ENCODE measurements around the gene ZDHHC14. TPM values are rescaled to one million over a fixed set of nuclear protein-coding genes. Genes with fewer than 3 reads are reported as not detected.

ZDHHC14 gene
- total and polyA plus RNA-seq, 2 of the 8 experiments (the other 6 are each of a cell fraction or from before 2014, with no cell fraction given) = 2.9 to 5.3 TPM

GRCh38 chr6:157398151-157398550 lies 17.2 kb downstream of the ZDHHC14 start:
- peaks cover 0 to 3% (median under 1%) of the 10 kb centered on the region in 4 experiments; a peak in 2 of 7 replicates for H3K4me1 ChIP-seq (replicated peaks in 1 of 4; ENCODE audit: control insufficient read depth in 3 of 4, insufficient read depth in 4 of 4, low read length in 3 of 4)
- FAIRE-seq = no peak
- no peaks in the 10 kb centered on the region for H3K23me2 ChIP-seq (ENCODE audit: low read depth, low read length)
- no peak overlapping the region for H3K23ac ChIP-seq (ENCODE audit: insufficient read length)
- H3K36me3 ChIP-seq (ENCODE audit: control insufficient read depth in 2 of 4, insufficient read depth in 4 of 4, low read length in 3 of 4) = no peaks in the 10 kb centered on the region
- H4K8ac ChIP-seq (ENCODE audit: extremely low read depth, insufficient read depth, low read length) = no peak overlapping the region; the same call in 1 of the 2 replicates
- no peak overlapping the region for H3K27ac ChIP-seq (ENCODE audit: low read depth, low read length)
- no peak overlapping the region for H3K4me3 ChIP-seq (ENCODE audit: extremely low read depth in 1 of 4, insufficient read depth in 2 of 4, low read depth in 3 of 4, low read length in 4 of 4)
- H3K14ac ChIP-seq (ENCODE audit: insufficient read length) = no peak overlapping the region
- H2BK15ac ChIP-seq (ENCODE audit: low read length) = no peak overlapping the region
- TF ChIP-seq CTCF (IDR thresholded peaks at IDR 0.05; ENCODE audit: control extremely low read depth in 1 of 3, insufficient read depth in 1 of 3, low read depth in 1 of 3, low read length in 3 of 3) (peak; percentile 14 to 42 (median 28); a peak in 3 of 4 replicates), RAD21 (IDR thresholded peaks at IDR 0.05 in 1 of 2, conservative IDR thresholded peaks at IDR 0.05 in 1 of 2; ENCODE audit: low read depth in 2 of 2, low read length in 2 of 2) (peak in 1 of 2 experiments; percentile 41; a peak in 1 of 4 replicates), KDM5A (IDR thresholded peaks at IDR 0.05; ENCODE audit: low read length) (no peak)
- no peak for DNase-seq (ENCODE audit: low read depth in 1 of 2, low spot score in 2 of 2)
- no peak overlapping the region for H4K91ac ChIP-seq (replicated peaks; ENCODE audit: insufficient read length, low read length)
- 65% methylated on average over 2 of the region's 2 CpGs; no CpG with 5 or more reads in 1 of the 2 experiments for WGBS, 2 experiments (ENCODE audit: extremely low coverage in 1 of 2, insufficient coverage in 1 of 2, insufficient read length in 1 of 2, insufficient replicate concordance in 2 of 2, low coverage in 1 of 2, low lambda C conversion rate in 2 of 2, missing lambda C conversion rate in 1 of 2)
- H3K9ac ChIP-seq (replicated peaks in 1 of 4; ENCODE audit: extremely low read depth in 1 of 4, low read depth in 3 of 4, low read length in 3 of 4) = peak overlapping the region in 1 of 4 experiments; percentile 54; a peak in 1 of 7 replicates
- ChIA-PET CTCF (ENCODE audit: partially characterized antibody) (interaction anchor here (1.0 to 3.9 kb wide), 4 partner anchors 10 to 199 kb away, joined by 3 to 15 read pairs (median 3); no protein-coding TSS in a partner anchor), POLR2A (ENCODE audit: partially characterized antibody) (no interaction called here)
- no peak overlapping the region for H3K4me2 ChIP-seq (ENCODE audit: insufficient read depth in 1 of 2, low read depth in 2 of 2, low read length in 2 of 2)
- H3K9me3 ChIP-seq (ENCODE audit: insufficient read depth in 2 of 2, low read depth in 1 of 2, low read length in 1 of 2) = no peaks in the 10 kb centered on the region; a peak in 1 of 4 replicates
- H4K5ac ChIP-seq (ENCODE audit: insufficient read length, low read depth, low read length) = no peak overlapping the region
- H2BK5ac ChIP-seq (ENCODE audit: low read depth, low read length) = no peak overlapping the region
- no peak overlapping the region for H2AK5ac ChIP-seq (ENCODE audit: low read depth, low read length)
- H4K20me1 ChIP-seq (replicated peaks in 1 of 2; ENCODE audit: control insufficient read depth in 1 of 2, insufficient read depth in 2 of 2, low read length in 2 of 2) = no peaks in the 10 kb centered on the region
- H2AFZ ChIP-seq (ENCODE audit: low read length) = no peak overlapping the region
- no peaks in the 10 kb centered on the region for H3K79me2 ChIP-seq (ENCODE audit: control insufficient read depth in 1 of 2, insufficient read depth in 2 of 2, low read length in 2 of 2)
- H3K18ac ChIP-seq (ENCODE audit: extremely low read depth, low read length) = no peak overlapping the region
- H2BK120ac ChIP-seq (replicated peaks; ENCODE audit: low read depth, low read length) = no peak overlapping the region
- no peak overlapping the region for H3K4ac ChIP-seq (replicated peaks; ENCODE audit: insufficient read length, low read depth, low read length)
- H2BK20ac ChIP-seq (ENCODE audit: low read length) = no peak overlapping the region
- H2BK12ac ChIP-seq (ENCODE audit: low read depth, low read length) = no peak overlapping the region
- peaks cover 0 to 2% (median 0%) of the 10 kb centered on the region in 4 experiments; a peak in 1 of 7 replicates for H3K27me3 ChIP-seq (replicated peaks in 1 of 4; ENCODE audit: control insufficient read depth in 3 of 4, extremely low read depth in 1 of 4, insufficient read depth in 3 of 4, low read length in 3 of 4)
- no peak overlapping the region for H3K56ac ChIP-seq (replicated peaks; ENCODE audit: insufficient read length, low read depth, low read length)
- peaks cover 5% of the 10 kb centered on the region for H3K79me1 ChIP-seq (ENCODE audit: low read depth, low read length)
